ENCODE data around the gene GPX7. TPM values are rescaled to one million over a fixed set of nuclear protein-coding genes. Genes with fewer than 3 reads are reported as not detected.
A peak's percentile ranks its signal among the peaks of the same experiment; 100 is the strongest.
"Not testable (repeated sequence)": the region's sequence is repeated elsewhere in the genome, so short reads cannot be mapped to it uniquely, and the experiment has no call there.

The GPX7 gene
- 10 to 100 TPM; 68.0 to 81.3 (median 68.5) TPM for polyA plus RNA-seq (ENCODE audit: insufficient read length in 3 of 3)

DNA sequence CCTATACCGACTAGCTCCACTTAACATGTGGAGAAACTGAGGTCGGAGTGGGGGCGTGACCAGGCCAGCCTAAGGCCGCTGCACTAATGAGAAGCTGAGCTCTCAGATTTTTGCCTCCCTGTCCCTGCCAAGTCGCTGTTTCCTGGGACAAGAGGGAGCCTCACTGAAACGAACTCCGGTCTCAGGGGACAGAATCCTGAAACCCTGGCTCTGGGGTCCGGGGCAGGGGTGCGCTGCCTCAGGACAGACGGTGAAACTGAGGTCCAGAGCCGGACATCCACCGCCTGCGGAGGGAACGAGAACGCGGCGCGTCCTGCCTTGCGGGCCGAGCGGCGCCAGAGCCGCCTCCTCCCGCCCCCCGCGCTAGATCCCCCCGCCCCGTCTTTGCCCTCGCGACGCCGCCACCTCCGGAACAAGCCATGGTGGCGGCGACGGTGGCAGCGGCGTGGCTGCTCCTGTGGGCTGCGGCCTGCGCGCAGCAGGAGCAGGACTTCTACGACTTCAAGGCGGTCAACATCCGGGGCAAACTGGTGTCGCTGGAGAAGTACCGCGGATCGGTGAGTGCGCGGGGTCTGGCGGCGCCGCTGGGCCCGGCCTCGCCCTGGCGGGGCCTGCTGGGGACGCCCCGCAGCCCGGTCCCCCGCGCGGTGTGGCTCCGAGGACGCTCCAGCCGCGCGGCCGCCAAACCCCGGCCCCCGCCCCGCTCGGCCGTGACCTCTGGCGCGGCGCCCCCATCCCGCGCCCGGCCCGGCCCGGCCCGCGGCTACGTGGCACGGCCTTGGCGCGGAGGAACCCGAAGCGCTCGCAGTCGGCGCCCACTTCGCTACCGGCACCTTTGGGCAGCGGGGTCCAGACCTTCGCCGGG is at the start of gene GPX7:
GPX7 (plus strand) TSS at position 381 of the 865 bp plus-strand sequence; CDS start at position 420, 39 bp downstream.
- peak in 2 of 3 donors; percentile 25 to 46 for DNase-seq (ENCODE audit: low read depth in 3 of 3, low spot score in 2 of 3)

DNA sequence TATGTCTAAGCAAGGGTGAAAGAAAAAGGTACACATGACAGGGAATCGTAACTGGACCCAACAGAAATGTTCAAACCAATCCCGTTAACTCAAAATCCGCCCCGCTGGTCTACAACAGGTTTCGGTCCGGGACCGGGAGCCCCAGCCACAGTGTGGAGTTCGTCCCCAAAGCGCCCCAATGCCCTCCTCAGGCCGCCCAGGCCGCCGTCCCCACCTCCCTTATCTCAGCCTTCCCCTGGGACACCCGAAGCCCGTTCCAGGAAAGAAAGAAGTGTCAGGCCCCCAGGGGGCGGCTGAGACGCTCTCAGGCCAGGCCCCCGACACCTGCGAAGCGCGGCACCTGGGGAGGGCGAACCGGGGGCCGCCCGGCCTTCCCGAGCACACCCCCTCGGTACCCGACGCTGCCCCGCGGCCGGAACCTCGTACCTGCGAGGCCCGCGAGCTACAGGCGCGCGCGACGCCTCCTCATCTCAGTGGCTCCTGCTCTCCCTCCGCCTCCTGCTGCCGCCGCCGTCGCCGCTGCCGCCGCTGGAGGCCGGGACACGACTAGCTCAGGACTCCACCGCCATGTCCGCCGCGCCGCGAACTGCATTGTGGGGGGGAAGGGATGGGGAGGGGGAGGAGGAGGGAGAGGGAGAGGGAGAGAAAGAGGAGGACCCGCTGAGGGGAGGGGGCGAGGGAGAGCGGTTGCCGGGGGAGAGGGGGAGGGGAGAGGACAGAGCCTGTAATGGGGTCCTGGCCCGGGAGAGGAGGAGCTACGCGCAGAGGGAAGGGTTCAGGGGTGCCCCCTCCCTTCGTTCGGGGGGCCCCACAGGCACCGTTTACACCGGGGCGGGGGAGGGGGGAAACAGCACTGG is 49.4 kb upstream of the GPX7 start, which contains the start of gene TUT4:
TUT4 (minus strand) TSS at position 588 of the 857 bp plus-strand sequence. CDS start 26,812 bp downstream, outside the sequence.
- DNase-seq (ENCODE audit: low read depth in 3 of 3, low spot score in 2 of 3): peak; percentile 80 to 87 (median 87)

DNA sequence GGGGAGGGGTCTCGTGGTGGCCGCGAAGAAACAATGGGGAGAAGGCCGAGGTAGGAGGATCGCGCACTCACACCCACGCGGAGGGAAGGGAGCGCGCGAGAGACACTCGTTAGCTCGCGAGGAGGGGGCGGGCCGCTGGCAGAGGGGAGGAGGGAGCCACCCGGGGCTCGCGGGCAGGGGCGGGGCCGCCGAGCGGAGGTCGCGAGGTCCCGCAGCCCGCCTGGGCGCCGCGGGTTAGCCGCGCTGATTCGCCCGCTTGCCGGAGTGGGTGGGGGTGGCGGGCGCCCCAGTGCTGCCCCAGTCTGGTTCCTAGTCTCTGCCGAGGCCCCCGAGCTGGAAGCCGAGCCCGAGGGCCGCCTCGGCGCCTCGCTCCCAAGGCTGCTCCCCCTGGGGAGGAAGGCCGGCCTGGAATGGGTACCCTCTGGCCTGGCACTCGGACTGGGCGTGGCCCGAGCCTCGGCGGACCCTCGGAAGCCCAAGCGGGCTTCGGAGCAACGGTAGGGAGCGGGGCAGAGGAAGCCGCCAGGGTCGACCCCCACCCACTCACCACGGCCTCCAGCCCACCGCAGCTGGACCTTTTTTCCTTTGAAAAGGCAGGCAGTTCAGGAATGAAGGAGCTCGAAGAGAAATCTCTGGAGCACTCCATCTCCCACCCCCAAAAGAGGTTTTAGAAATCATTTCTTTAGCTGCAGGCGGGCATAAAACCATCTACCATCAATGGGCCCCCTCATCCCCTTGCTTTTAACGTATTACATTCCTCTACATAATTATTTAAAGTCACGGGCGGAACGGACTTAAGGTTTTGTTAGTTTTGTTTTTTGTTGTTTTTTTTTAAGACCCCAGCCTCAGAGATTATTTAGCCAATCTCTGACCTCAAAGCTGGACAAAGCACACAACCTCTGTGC is 48.6 kb upstream of the GPX7 start:
- peak in 2 of 3 donors; percentile 38 to 78 for DNase-seq (ENCODE audit: low read depth in 3 of 3, low spot score in 2 of 3)

DNA sequence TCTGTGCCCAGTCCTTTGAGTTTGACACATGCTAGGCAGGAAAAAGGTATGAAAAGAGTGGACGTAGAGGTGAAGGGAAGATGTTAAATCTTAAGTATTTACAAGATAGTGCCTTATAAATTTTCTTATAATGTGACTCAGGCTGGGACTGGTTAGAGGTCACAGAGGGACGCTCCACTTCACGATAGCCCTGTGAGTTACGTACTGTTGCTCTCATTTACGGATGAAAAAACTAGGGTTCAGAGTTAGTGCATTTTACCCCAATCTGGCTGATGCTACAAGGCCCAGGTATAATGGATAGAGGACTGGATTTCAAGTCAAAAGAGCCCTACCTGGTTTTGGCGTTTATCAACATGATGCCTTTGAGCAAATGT is 47.9 kb upstream of the GPX7 start:
- DNase-seq (ENCODE audit: low read depth in 3 of 3, low spot score in 2 of 3): no peak

DNA sequence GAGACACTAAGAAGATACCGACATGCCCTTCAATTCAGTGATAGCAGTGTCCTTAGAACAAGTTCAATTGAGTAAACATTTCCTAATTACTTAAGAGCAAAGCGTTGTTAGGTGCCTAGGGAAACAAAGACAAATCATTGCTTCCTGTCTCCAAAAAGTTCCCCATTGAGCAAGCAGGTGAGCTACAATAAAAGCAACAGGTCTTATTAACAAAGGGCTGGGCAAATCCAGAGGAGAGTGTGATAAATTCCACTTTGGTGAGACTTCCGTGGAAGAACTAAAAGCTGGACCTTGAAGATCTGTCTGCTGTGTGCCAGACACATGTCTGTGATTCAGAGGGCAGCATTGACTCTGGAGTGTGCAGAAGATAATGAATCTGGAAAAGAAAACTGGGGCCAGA is 47.4 kb upstream of the GPX7 start:
- DNase-seq (ENCODE audit: low read depth in 3 of 3, low spot score in 2 of 3): no peak

DNA sequence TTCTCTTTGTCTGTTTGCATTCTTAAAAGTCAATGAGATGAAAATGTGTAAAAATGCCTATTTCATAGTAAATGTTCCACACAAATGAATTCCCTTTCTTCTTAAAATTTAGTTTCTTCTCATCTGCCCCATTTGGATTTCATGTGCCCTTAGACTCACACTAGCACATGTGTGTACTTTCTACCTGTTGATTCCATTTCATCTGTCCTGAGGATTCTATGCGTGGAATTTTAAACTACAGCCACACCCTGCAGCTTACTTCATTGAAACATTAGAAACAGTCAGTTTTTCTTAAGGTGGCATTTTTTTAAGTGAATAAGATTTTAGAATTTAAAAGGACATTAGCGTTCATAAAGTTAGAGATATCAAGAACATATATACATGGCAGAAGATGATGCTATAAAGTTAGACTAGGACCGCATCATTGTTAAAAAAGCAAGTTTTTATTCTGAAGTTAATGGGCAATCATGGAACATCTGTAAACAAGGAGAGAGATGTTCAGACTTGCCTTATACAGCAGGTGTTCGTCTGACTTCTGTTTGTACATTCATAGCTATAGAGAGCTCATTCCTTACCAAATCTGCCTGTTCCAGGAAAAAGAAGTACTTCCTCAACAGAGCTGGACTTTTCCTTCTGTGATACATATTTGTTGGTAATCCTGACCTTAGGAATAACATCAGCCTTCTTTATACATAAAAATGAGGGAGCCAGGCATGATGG is 45.4 kb upstream of the GPX7 start:
- no peak for DNase-seq (ENCODE audit: low read depth in 3 of 3, low spot score in 2 of 3)

DNA sequence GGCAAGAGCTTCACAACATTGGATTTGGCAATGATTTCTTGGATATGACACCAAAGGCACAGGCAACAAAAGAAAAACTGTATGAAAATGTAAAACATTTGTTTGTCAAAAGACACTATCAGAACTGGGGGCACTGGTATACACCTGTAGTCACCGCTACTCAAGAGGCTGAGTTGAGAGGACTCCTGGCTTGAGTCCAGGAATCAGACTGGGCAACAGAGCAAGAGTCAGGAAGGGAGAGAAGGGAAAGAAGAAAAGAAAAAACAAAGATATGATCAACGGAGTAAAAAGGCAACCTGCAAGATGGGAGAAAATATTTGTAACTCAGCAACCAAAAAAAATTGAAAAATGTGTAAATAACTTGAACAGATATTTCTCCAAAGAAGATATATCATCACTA is 43.2 kb upstream of the GPX7 start:
- DNase-seq (ENCODE audit: low read depth in 3 of 3, low spot score in 2 of 3): no peak

DNA sequence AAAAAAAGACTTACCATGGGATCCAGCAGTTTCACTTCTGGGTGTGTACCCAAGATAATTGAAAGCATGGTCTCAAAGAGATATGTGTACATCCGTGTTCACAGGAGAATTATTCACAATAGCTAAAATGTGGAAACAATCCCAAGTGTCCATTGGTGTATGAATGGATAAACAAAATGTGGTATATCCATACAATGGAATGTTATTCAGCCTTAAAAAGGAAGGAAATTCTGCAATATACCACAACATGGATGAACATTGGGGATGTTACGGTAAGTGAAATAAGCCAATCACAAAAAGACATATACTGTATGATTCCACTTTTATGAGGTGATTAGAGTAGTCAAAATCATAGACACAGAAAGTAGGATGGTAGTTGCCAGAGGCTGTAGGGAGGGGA is 42.3 kb upstream of the GPX7 start:
- DNase-seq (ENCODE audit: low read depth in 3 of 3, low spot score in 2 of 3): no peak

DNA sequence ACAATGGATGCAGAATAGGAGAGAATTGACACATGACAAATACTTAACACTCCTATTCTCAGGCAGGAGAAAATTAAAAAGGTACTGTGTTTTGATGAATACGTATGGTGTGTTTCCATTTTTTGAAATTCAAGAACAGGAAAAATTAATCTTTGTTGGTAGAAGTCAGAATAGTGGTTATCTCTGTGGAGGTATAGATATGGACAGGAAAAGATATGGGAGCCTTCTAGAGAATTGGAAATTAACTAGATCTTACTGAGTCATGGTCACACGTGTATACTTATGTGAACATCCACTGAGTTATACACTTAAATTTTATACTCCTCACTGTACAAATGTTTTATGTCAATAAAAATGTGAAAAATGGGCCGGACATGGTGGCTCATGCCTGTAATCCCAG is 39.4 kb upstream of the GPX7 start:
- DNase-seq (ENCODE audit: low read depth in 3 of 3, low spot score in 2 of 3): no peak

DNA sequence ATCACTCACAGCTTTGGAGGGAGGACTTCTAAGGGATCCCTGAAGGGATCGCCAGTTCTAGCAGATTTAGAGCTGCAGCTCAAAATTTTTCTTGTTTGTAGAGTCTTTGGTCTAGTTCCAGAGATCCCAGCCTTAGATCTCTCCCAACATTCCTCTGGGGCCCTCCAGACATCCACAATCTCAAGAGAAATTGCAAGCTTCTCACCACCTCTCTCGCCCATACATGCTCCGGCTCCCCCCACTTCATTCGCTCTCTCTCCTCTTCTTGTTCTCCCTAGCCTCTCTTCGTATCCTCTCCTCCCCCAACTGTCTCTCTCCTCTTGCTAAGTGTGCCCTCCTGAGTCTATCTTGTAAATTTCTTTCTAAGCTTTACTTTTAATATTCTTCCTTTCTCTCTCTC is 34.2 kb upstream of the GPX7 start:
- DNase-seq (ENCODE audit: low read depth in 3 of 3, low spot score in 2 of 3): no peak

DNA sequence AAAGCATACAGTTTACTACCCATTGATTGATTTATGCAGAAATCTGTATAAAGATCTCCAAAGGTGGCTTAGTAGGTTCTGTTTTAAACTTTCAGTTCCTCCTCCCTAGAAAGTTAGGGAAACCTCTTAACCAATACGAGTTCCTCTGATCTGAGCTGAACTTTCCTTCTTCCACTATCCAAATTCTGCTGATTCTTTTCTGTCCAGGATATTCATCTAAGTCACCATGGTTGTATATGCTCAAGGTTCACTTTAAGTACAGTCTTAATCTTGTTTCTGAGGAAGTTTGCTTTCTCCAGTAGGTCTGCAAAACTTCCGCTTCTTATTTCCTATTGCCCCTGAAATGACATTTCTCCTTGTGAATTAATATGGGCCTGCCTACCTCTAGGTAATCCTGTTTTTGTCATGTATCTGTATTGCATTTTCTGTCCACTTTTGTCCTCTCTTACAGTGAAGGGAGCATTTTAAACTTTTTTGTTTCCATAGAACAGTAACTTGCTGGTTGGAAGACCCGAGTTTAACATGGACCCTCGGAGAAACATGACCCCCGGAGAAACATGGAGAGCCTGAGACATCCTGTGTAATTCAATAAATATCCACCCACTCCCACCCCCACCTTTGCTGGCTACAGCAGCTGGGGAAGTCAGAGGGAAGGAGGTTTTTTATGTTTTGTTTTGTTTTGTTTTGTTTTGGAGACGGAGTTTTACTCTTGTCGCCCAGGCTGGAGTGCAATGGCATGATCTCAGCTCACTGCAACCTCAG is 32.5 kb upstream of the GPX7 start:
- no peak for DNase-seq (ENCODE audit: low read depth in 3 of 3, low spot score in 2 of 3)

DNA sequence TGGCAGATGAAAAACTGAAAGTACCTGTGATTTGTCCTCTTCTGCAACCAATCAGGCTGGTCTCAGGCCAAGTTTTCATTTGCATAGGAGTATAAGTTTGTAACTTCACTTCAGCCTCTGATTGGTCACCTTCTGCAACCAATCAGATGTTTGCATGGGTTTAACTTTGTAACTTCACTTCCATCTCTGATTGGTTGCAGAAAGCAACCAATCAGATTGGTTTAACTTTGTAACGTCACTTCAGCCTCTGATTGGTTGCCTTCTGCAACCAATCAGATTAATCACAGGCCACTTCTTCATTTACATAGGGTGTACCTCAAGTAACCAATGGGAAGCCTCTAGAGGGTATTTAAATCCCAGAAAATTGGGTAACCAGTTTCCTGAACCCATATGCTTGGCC is 30.4 kb upstream of the GPX7 start:
- no peak for DNase-seq (ENCODE audit: low read depth in 3 of 3, low spot score in 2 of 3)

DNA sequence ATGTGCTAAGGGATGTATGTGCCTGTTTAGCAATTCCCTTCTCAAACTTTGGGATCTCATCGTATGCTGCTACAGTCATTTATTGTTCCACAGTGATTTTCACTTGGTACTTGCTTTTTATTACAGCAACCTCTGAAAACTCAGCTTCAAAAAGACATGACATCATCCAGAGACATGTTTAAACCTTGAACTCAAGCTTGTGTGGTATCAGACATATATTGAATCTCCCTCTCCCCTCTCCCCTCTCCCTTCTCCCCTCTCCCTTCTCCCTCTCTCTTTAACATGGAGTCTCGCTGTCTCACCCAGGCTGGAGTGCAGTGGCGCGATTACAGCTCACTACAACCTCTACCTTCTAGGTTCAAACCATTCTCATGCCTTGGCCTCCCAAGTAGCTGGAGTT is 29.8 kb upstream of the GPX7 start:
- no peak for DNase-seq (ENCODE audit: low read depth in 3 of 3, low spot score in 2 of 3)

DNA sequence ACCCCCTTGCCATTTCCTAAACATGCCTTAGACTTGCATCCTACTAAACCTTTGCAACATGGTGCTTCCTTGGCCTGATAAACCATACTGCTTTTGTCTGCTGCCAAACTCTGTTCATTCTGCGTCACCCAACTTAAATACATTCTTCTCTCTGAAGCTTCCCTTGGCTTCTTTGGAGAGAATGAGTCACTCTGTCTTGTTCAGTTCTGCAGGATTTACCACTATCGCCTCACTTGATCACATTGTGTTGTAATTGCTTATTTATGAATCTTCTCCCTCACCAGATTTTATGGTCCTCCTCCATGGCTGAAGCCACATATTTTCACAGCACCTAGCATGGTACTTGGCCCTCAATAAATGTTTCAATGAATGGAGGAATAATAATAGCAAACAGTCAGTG is 27.6 kb upstream of the GPX7 start:
- no peak for DNase-seq (ENCODE audit: low read depth in 3 of 3, low spot score in 2 of 3)

DNA sequence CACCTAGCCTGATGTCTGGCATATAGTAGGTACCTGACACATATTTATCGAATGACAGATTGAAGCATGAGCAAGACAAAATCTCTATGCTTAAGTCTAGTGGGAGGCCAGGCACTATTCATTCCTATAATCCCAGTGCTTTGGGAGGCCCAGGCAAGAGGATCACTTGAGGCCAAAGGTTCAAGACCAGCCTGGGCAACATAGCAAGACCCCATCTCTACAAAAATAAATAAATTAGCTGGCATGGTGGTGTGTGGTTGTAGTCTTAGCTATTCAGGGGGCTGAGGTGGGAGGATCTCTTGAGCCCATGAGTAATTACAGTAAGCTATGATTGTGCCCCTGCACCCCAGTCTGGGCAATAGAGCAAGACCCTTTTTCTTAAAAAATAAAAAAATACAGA is 26.1 kb upstream of the GPX7 start:
- no peak for DNase-seq (ENCODE audit: low read depth in 3 of 3, low spot score in 2 of 3)

DNA sequence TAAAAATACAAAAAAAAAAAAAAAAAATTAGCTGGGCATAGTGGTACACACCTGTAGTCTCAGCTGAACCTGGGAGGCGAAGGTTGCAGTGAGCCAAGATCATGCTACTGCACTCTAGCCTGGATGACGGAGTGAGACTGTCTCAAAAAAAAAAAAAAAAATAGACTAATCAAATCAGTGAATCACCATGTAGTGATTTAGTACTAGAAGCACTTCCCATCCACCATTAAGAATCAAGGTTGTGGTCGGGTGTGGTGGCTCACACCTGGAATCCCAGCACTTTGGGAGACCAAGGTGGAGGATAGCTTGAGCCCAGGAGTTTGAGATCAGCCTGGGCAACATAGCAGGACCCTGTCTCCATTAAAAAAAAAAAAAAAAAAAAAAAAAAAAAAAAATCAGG is 24.1 kb upstream of the GPX7 start:
- not testable (repeated sequence) for DNase-seq (ENCODE audit: low read depth in 3 of 3, low spot score in 2 of 3)

DNA sequence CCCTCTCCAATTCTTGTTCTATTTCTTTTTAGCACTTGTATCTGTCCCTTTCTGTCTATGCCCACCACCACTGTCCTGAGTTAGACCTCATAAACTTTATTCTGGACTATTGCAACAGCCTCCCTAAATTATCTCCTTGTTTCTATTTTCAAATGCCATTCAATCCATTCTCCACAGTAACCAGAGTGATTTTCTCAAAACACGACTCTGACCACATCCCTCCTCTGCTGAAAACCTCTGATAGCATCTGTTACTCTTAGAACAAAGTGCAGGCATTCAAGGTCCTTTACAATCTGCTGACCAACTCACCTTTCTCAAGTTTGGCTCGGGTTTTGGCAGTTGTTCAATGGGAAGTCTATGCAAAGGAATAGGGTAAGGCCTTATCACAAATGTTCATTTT is 22.8 kb upstream of the GPX7 start:
- no peak for DNase-seq (ENCODE audit: low read depth in 3 of 3, low spot score in 2 of 3)

DNA sequence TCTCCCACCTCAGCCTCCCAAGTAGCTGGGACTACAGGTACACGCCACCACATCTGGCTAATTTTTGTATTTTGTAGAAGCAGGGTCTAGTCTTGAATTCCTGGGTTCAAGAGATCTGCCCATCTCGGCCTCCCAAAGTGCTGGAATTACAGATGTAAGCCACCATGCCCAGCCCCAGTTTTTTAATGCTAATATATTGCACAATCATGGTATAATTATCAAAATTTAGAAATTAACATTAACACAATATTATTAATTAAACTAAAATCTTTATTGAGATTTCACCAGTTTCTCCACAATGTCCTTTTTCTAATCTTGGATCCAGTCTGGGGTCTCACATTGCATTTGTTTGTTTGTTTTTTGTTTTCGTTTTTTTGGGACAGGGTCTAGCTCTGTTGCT is 21.9 kb upstream of the GPX7 start:
- DNase-seq (ENCODE audit: low read depth in 3 of 3, low spot score in 2 of 3): no peak

DNA sequence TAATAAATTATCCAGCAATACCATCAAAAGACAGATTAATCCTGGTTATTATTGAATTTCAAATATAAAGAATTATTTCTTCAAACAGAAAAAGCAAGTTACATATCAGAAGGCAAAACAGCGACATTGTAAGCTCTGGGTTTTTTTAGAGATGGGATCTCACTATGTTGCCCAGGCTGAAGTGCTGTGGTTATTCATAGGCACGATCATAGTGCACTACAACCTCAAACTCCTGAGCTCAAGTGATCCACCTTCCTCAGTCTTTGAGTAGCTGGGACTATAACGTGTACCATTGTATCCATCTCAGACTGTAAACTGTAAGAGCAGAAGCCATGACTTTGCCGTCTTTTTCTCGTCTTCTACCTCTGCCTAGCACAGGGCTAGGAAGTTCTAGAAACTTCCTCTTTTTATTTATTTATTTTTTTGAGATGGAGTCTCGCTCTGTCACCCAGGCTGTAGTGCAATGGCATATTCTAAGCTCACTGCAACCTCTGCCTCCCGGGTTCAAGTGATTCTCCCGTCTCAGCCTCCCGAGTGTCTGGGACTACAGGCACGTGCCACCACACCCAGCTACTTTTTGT is 20.0 kb upstream of the GPX7 start:
- no peak for DNase-seq (ENCODE audit: low read depth in 3 of 3, low spot score in 2 of 3)
